ENCODE results near the gene TMEM116.
"Not testable (repeated sequence)": the region's sequence is repeated elsewhere in the genome, so short reads cannot be mapped to it uniquely, and the experiment has no call there.

The TMEM116 gene

GRCh38 chr12:111976291-111976690 is 36.7 kb downstream of the TMEM116 start:
- DNase-seq (ENCODE audit: low spot score) = no peak

- no peak for DNase-seq (ENCODE audit: low spot score)
Measured at GRCh38 chr12:111975161-111975931, 37.6 kb downstream of the TMEM116 start.

DNA sequence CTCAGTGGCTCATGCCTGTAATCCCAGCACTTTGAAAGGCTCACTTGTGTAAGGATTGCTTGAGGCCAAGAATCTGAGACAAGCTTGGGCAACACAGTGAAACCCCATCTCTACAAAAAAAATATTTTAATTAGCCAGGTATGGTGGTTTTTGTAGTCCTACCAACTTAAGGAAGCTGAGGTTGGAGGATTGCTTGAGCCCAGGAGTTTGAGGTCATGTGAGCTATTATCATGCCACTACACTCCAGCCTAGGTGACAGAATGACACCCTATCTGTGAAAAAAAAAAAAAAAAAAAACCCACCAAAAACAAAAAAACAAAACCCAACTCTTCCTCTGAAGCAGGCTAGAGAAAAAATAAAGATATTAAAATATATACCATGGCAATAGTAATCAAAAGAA is 41.2 kb downstream of the TMEM116 start:
- no peak for DNase-seq (ENCODE audit: low spot score)

GRCh38 chr12:111964935-111965334 is 48.0 kb downstream of the TMEM116 start:
- DNase-seq (ENCODE audit: low spot score) = no peak

DNA sequence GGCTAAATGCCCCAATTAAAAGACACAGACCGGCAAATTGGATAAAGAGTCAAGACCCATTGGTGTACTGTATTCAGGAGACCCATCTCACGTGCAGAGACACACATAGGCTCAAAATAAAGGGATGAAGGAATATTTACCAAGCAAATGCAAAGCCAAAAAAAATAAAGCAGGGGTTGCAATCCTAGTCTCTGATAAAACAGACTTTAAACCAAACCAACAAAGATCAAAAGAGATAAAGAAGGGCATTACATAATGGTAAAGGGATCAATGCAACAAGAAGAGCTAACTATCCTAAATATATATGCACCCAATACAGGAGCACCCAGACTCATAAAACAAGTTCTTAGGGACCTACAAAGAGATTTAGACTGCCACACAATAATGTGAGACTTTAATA is 53.4 kb downstream of the TMEM116 start:
- DNase-seq (ENCODE audit: low spot score) = not testable (repeated sequence)

DNA sequence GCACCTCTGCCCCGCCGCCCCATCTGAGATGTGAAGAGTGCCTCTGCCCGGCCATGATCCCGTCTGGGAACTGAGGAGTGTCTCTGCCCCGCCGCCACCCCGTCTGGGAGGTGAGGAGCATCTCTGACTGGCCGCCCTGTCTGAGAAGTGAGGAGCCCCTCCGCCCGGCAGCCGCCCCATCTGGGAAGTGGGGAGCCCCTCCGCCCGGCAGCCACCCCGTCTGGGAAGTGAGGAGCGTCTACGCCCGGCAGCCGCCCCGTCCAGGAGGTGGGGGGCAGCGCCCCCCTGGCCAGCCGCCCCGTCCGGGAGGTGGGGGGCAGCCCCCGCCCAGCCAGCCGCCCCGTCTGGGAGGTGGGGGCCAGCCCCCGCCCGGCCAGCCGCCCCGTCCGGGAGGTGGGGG is 55.7 kb downstream of the TMEM116 start:
- DNase-seq (ENCODE audit: low spot score) = not testable (repeated sequence)

DNA sequence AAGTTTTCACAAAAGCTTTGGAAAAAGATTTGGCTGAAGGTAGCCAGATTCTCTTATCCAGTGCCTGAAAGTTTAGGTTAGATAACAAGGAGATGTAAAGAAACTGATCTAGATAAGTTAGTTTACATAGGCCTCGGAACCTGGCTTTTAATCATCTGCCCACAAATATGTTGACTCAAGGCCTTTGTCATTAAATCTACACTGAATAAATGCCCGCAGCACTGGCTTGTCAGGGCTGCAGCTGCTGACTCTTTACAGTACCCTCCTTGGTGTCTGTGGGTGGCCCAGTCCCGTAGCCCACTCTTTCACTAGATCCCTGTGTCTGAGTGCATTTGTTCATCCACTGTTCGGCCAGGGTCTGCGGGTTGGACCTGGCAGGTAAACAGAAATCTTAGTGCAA is 58.0 kb downstream of the TMEM116 start:
- DNase-seq (ENCODE audit: low spot score) = no peak

GRCh38 chr12:111953455-111953854 is 59.5 kb downstream of the TMEM116 start:
- no peak for DNase-seq (ENCODE audit: low spot score)

DNA sequence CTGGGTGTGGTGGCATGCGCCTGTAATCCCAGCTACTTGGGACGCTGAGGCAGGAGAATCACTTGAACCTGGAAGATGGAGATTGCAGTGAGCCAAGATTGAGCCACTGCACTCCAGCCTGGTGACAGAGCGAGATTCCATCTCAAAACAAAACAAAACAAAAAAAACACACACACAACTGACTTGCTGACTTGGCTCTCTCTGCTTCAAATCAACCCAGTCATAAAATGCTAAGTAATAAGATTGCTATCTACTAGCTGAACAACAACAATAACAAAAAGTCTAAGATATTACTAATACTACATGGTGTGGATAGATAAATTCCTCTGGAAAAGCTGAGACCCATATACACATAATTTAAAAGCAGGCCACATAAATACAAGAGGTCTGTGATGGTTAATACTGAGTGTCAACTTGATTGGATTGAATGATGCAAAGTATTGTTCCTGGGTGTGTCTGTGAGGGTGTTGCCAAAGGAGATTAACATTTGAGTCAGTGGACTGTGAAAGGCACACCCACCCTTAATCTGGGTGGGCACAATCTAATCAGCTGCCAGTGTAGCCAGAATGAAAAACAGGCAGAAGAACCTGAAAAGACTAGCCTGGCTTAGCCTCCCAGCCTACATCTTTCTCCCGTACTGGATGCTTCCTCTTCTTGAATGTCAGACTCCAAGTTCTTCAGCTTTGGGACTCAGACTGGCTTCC is 60.7 kb downstream of the TMEM116 start:
- DNase-seq (ENCODE audit: low spot score) = not testable (repeated sequence)

GRCh38 chr12:111950961-111951676 is 61.8 kb downstream of the TMEM116 start:
- DNase-seq (ENCODE audit: low spot score) = not testable (repeated sequence)

GRCh38 chr12:111943929-111944328 is 69.0 kb downstream of the TMEM116 start:
- DNase-seq (ENCODE audit: low spot score) = no peak

GRCh38 chr12:111942557-111942956 is 70.4 kb downstream of the TMEM116 start:
- no peak for DNase-seq (ENCODE audit: low spot score)

DNA sequence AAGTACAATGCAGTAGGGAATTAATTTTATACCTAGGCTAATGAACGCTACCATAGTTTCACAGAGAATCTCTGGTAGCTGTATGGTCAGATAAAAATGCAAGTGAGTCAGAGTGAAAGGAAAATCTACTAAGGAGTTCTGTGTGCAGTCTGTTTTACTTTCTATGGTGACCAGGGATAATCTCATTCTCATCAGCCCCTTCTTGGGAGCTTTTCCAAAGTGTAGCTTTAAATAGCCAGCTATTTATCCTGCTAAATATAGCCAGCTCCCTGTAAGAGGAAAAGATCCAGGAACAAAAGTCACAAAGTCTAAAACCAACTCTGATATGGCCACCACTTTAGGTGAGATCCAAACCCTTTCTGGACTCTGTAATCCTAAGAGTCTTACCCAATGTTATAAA is 75.5 kb downstream of the TMEM116 start:
- DNase-seq (ENCODE audit: low spot score) = no peak

DNA sequence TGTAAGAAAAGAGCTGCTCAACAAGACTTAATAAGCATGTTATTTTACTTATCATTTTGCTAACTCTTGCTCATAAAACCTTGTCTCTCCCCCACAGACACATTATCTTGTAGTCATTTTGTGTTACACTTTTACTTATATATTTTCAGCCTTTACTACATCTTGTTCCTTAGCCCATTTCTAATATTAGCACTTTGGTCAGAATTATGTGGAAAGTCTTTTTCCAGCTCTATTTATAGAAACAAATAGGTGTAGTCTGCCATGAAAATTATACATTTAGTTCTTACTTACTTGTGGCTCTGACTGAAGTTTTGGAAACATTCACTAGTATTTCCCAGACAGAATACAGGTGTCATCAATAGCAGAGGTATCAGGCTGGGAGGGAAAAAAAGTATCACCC is 76.1 kb downstream of the TMEM116 start:
- no peak for DNase-seq (ENCODE audit: low spot score)

DNA sequence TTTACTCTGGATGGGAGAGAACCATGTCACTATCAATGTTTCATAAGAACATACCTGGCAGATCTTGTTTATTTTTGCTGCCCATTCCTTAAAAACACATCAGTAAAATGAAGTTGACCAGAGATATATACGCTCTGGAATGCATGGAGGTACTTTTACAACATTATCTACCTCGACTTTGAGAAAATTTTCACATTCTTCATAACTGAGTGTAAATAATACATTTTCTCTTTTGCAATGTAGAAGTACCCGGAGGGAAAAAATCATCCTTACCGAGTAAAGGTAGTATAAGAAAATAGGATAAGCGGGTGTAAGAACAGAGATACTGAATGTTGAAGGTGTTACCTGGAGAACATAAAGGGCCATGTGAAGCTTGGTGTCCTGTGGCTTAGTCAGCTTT is 80.7 kb downstream of the TMEM116 start:
- no peak for DNase-seq (ENCODE audit: low spot score)

GRCh38 chr12:111927346-111927745 is 85.6 kb downstream of the TMEM116 start:
- no peak for DNase-seq (ENCODE audit: low spot score)

GRCh38 chr12:111926631-111927030 is 86.3 kb downstream of the TMEM116 start:
- no peak for DNase-seq (ENCODE audit: low spot score)

DNA sequence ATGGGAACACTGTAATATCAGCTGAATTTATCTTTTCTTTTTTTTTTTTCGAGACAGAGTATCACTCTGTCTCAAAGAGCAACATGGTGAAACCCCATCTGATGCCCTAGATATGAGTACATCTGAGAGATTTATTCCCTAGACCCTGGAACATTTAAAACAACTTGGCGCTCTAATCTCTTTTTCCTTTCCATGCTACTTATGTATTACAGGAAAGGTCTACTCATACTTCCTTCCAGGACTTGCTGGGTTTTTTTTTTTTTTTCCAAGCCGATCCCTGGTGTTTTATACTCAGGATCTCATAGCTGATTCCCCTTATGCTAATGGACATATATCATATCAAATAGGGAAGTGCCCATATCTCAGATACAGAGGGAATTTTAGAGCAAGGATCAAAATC is 87.8 kb downstream of the TMEM116 start:
- DNase-seq (ENCODE audit: low spot score) = no peak

DNA sequence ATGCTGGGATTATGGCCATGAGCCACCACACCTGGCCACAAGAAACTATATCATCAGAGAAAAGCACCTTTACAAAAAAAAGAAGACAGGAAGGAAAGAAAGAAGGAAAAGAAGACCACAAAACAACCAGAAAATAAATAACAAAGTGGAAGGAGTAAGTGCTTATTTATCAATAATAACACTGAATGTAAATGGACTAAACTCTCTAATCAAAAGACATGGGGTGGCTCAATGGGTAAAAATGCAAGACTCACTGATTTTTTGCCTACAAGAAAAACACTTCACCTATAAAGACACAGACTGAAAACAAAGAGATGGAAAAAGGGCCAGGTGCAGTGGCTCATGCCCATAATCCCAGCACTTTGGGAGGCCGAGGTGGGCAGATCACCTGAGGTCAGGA is 105.2 kb downstream of the TMEM116 start:
- no peak for DNase-seq (ENCODE audit: low spot score)

DNA sequence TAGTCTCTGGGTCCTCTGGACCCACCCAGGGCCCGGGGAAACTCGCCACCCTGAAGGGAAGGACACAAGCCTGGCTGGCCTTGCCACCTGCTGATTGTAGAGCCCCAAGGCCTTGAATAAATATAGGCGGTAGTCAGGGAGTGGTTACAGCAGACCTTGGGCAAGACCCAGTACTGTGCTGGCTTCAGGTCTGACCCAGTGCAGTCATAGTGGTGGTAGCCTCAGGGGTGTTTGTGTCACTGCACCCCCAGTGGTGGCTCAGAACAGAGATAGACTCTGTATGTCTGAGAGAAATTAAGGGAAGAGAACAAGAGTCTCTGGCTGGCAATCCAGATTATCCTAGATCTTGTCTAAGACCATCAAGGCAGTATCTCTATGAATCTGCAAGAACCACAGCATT is 107.5 kb downstream of the TMEM116 start:
- no peak for DNase-seq (ENCODE audit: low spot score)

- no peak for DNase-seq (ENCODE audit: low spot score)
Measured at GRCh38 chr12:111904446-111904975, 108.5 kb downstream of the TMEM116 start.

DNA sequence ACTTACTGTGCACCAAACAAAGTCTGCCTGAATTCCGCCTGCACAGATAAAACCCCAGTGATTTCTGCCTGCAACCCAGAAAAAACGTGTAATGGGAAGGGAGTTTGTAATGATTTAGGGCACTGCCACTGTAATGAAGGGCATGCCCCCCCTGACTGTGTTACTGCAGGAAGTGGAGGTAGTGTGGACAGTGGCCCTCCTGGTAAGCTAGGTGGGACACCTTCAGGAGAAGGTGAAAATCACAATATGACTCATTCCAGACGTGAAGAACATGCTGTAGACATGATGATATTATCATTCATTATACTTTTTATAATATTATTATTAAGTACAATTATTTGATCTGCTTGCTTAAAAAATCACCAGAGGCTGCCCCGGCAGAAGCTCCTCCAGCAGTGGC is 111.8 kb downstream of the TMEM116 start:
- no peak for DNase-seq (ENCODE audit: low spot score)

- DNase-seq (ENCODE audit: low spot score) = no peak
Measured at GRCh38 chr12:111894556-111894955, 118.4 kb downstream of the TMEM116 start.
